OCI-LY3 (cell line): ENCODE data around the gene CITED4.

Source experiments
- H2AFZ ChIP-seq: fragments of 200-600, 300-600 bp; shearing (Covaris generic); 2 replicates; pipeline ENCODE4 v1.6.0; 2014; ENCODE audit warnings: antibody characterized with exemption, low read depth, low read length
- H3K27ac ChIP-seq: fragments of 200-600, 300-600 bp; sonication (generic); 2 replicates; pipeline ENCODE4 v1.5.1; 2014; ENCODE audit warnings: mild to moderate bottlenecking, low read length, moderate library complexity, mixed read lengths
- H3K27me3 ChIP-seq: fragments of 200-600, 300-600 bp; sonication (generic); 2 replicates; pipeline ENCODE4 v1.6.1; 2014; ENCODE audit warnings: low read depth, low read length, mixed read lengths
- H3K36me3 ChIP-seq: fragments of 200-600, 300-600 bp; sonication (generic); replicated peaks from 2 replicates; pipeline ENCODE3; 2014; ENCODE audit warnings: low read depth, low read length, mixed read lengths
- H3K4me1 ChIP-seq: fragments of 300-600, 200-600 bp; sonication (generic); 2 replicates; pipeline ENCODE4 v1.6.1; 2014; ENCODE audit warnings: low read length, mixed read lengths
- H3K4me2 ChIP-seq: fragments of 200-600, 300-600 bp; sonication (generic); 2 replicates; pipeline ENCODE4 v1.6.1; 2014; ENCODE audit warnings: low read length, mixed read lengths
- H3K4me3 ChIP-seq: fragments of 300-600, 200-600 bp; sonication (generic); 2 replicates; pipeline ENCODE4 v1.5.1; 2014; ENCODE audit warnings: antibody characterized with exemption, mild to moderate bottlenecking, low read length, moderate library complexity
- H3K79me2 ChIP-seq: fragments of 300-600, 200-600 bp; shearing (Covaris generic); 2 replicates; pipeline ENCODE4 v1.6.1; 2014; ENCODE audit warnings: mild to moderate bottlenecking, low read length, mixed read lengths
- H3K9ac ChIP-seq: fragments of 300-600, 200-600 bp; shearing (Covaris generic); 2 replicates; pipeline ENCODE4 v1.6.0; 2014; ENCODE audit warnings: mild to moderate bottlenecking, low read length, moderate library complexity
- H3K9me3 ChIP-seq: fragments of 200-600, 300-600 bp; shearing (Covaris generic); 2 replicates; pipeline ENCODE4 v1.6.1; 2014; ENCODE audit warnings: low read length, mixed read lengths; ENCODE audit not compliant: insufficient read depth
- H4K20me1 ChIP-seq: fragments of 200-600, 300-600 bp; sonication (generic); 2 replicates; pipeline ENCODE4 v1.6.1; 2016; ENCODE audit warnings: low read length, mixed read lengths; ENCODE audit not compliant: insufficient read depth
- EZH2phosphoT487 ChIP-seq: fragments of 200-600 bp; shearing (Covaris generic); IDR thresholded peaks from 2 replicates; pipeline ENCODE4 v1.6.1; 2018; ENCODE audit warnings: antibody characterized with exemption, mixed run types, low read depth
- TF ChIP-seq, protein P1 (sequence below): fragments of 200-600, 300-600 bp; sonication (generic); IDR thresholded peaks from 2 replicates; pipeline ENCODE4 v1.5.1; 2014; ENCODE audit warnings: antibody characterized with exemption, low read length, low read depth

CITED4 gene

GRCh38 chr1:40825996-40826395 is 36.2 kb downstream of the CITED4 start:
- Histone ChIP-seq H2AFZ (no peak overlapping the region), H3K27me3 (no peaks in the 10 kb centered on the region), H3K9ac (peak overlapping the region; percentile 47; the same call in 1 of the 2 replicates), H3K79me2 (no peaks in the 10 kb centered on the region), H3K4me1 (peaks cover 17% of the 10 kb centered on the region), H3K36me3 (no peaks in the 10 kb centered on the region), H3K4me3 (no peak overlapping the region), H3K4me2 (peak overlapping the region; percentile 85), H3K27ac (peak overlapping the region; percentile 29; the same call in 1 of the 2 replicates), H4K20me1 (no peaks in the 10 kb centered on the region), H3K9me3 (no peaks in the 10 kb centered on the region)
- TF ChIP-seq, protein P1, sequence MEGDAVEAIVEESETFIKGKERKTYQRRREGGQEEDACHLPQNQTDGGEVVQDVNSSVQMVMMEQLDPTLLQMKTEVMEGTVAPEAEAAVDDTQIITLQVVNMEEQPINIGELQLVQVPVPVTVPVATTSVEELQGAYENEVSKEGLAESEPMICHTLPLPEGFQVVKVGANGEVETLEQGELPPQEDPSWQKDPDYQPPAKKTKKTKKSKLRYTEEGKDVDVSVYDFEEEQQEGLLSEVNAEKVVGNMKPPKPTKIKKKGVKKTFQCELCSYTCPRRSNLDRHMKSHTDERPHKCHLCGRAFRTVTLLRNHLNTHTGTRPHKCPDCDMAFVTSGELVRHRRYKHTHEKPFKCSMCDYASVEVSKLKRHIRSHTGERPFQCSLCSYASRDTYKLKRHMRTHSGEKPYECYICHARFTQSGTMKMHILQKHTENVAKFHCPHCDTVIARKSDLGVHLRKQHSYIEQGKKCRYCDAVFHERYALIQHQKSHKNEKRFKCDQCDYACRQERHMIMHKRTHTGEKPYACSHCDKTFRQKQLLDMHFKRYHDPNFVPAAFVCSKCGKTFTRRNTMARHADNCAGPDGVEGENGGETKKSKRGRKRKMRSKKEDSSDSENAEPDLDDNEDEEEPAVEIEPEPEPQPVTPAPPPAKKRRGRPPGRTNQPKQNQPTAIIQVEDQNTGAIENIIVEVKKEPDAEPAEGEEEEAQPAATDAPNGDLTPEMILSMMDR = no peak
- TF ChIP-seq EZH2phosphoT487 = no peak

GRCh38 chr1:40825435-40825788 is 36.8 kb downstream of the CITED4 start:
- Histone ChIP-seq H3K9me3 (no peaks in the 10 kb centered on the region), H3K9ac (peak overlapping the region; percentile 47; the same call in 1 of the 2 replicates), H3K4me2 (peak overlapping the region; percentile 85)

DNA sequence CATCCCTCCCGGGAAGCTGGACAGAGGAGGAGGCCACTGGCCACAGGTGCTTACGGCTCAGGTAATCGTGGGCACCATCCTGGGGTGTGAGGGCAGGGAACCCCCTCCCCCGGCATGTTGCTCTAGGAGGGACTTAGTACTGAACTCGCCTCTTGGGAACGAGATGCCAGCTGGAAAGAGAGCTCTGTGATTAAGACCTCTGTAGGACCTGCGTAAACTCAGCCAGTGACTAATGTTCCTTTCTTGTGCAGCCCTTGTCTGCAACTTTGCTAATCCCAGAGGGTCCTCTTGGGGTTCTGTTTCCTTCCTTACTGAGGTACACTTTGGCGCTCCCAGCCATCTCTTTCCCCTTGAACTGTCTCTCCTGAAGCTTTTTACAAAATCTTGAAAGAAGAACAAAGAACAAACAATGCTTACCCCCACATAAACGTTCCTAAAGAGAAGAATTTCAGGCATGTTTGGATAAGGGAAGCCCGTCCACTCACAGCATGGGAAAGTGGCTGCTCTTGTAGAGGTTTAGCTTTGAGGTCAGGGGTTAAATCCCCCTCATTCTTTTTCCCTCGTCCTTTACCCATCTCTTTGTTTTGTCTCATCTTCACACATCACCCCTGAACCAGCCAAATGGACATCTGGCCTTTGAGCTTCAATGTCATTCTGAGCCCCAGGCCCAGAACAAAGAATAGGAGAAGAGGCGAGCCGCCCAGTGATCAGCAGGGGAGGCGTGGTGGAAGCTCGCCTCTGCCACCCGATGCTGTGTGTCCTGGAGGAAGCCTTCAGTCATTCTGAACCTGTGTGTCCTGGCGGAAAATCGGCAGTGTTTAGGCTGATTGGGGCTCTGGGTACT is 37.4 kb downstream of the CITED4 start:
- Histone ChIP-seq H3K9me3 (no peaks in the 10 kb centered on the region), H3K4me2 (peak overlapping the region; percentile 85), H3K4me1 (peaks cover 17% of the 10 kb centered on the region), H3K9ac (peak overlapping the region; percentile 29; the same call in 1 of the 2 replicates), H2AFZ (peak overlapping the region; percentile 82), H3K27ac (peak overlapping the region; percentile 29; the same call in 1 of the 2 replicates), H3K27me3 (no peaks in the 10 kb centered on the region), H4K20me1 (no peaks in the 10 kb centered on the region), H3K79me2 (no peaks in the 10 kb centered on the region), H3K4me3 (peak overlapping the region; percentile 49), H3K36me3 (no peaks in the 10 kb centered on the region)
- no peak for TF ChIP-seq EZH2phosphoT487

More at GRCh38 chr1:40825435-40825788, 36.8 kb downstream of the CITED4 start:
- Histone ChIP-seq H3K4me1 (peaks cover 17% of the 10 kb centered on the region), H3K79me2 (no peaks in the 10 kb centered on the region), H3K27ac (peak overlapping the region; percentile 29; the same call in 1 of the 2 replicates), H2AFZ (peak overlapping the region; percentile 82), H4K20me1 (no peaks in the 10 kb centered on the region), H3K4me3 (peak overlapping the region; percentile 49), H3K36me3 (no peaks in the 10 kb centered on the region), H3K27me3 (no peaks in the 10 kb centered on the region)
- TF ChIP-seq, protein P1 = no peak
- no peak for TF ChIP-seq EZH2phosphoT487

DNA sequence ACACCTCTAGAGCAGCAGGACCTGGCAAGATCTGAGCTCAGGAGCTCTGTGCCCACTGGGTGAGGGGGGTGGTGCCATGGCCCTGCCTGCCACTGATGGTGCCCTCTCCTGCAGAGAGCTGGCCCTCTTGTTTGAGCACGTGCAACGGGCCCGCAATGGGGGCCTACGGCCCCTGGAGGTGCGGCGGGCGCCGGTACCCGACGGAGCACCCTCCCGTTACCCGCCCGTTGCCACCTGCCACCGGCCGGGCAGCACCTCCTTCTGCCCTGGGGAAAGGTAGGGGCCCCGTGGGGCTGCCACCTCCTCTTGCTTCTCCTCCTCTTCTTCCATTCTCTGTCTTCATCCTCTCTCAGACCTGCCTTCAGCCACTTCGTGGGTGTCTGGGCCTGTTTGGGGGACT is 38.2 kb downstream of the CITED4 start:
- Histone ChIP-seq H3K9ac (no peak overlapping the region), H3K27ac (no peak overlapping the region), H3K9me3 (no peaks in the 10 kb centered on the region), H3K4me1 (peaks cover 17% of the 10 kb centered on the region), H3K36me3 (no peaks in the 10 kb centered on the region), H4K20me1 (no peaks in the 10 kb centered on the region), H3K4me3 (no peak overlapping the region), H3K4me2 (no peak overlapping the region), H2AFZ (no peak overlapping the region), H3K79me2 (no peaks in the 10 kb centered on the region), H3K27me3 (no peaks in the 10 kb centered on the region)
- TF ChIP-seq, protein P1 = no peak
- TF ChIP-seq EZH2phosphoT487 = no peak
